ENCODE results near the gene TCOF1.

Gene TCOF1

DNA sequence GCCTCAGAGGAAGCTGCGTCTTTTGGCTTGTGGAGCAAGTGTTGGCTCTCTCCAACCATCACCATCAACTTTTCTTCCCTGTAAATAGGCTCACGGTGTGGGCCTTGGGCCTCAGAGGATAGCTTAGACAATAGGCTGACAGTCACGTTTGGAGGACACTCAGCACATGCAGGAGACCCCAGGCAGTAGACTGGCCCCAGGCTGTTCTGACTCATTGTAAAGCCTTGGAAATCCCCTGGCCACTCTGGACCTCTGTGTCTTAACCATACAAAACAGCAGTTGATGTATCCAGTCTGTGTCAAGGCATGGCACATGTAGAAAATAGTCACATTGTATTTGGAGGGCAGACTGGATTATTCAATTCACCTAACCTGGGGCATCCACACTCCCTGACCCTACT is 36.6 kb downstream of the TCOF1 start:
- DNase-seq, result peak; percentile 91

DNA sequence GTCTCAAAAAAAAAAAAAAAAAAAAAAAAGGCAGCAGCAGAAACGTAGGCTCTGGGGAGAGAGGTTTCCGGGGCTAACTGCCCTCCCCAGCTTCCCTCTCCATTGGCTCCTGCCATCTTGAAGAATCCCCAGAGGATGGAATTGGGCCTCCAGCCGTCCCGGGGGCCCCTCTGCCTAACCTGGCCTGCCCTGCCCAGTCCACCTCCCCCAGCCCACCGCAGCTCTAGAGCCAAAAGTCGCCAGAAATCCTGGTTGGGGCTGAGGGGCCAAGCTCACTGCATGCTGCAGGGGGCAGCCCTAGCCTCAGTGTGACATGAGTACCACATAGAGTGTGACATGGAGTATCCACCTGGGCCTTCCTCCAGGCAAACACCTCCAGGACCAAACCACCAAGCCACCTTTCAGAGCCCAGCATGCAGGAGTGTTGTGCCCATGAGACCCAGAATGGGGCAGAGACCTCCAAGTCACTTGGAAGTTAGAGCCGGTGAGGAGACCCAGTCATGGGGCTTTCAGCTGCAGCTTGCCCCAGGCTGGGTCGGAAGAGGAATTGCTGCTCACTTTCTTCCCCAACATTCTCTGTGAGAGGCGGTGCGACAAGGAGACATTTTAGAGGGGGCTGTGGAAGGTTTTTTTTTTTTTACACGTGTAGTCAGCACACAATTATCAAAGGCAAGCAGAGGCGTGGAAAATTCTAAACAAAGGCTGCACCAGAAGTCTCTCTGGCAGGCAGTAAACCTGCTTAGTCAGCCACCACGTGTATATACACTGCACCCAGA is 37.6 kb downstream of the TCOF1 start:
- no peak for DNase-seq

DNA sequence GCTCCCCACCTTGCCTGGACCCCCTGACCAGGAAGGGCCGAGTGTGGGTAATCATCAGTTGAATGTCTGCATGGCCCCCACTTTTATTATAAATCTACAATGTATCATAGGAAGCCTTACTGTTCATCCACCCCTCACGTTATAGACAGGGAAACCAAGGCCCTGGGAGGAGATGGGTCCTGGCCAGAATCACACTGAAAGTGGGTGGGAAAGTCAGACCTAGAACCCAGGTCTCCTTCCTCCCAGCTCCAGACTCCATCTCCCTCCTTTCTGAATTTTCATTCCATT is 38.1 kb downstream of the TCOF1 start:
- no peak for DNase-seq

DNA sequence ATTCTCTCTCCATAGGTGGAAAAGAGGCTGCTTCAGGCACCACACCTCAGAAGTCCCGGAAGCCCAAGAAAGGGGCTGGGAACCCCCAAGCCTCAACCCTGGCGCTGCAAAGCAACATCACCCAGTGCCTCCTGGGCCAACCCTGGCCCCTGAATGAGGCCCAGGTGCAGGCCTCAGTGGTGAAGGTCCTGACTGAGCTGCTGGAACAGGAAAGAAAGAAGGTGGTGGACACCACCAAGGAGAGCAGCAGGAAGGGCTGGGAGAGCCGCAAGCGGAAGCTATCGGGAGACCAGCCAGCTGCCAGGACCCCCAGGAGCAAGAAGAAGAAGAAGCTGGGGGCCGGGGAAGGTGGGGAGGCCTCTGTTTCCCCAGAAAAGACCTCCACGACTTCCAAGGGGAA is 38.8 kb downstream of the TCOF1 start:
- DNase-seq, result no peak

DNA sequence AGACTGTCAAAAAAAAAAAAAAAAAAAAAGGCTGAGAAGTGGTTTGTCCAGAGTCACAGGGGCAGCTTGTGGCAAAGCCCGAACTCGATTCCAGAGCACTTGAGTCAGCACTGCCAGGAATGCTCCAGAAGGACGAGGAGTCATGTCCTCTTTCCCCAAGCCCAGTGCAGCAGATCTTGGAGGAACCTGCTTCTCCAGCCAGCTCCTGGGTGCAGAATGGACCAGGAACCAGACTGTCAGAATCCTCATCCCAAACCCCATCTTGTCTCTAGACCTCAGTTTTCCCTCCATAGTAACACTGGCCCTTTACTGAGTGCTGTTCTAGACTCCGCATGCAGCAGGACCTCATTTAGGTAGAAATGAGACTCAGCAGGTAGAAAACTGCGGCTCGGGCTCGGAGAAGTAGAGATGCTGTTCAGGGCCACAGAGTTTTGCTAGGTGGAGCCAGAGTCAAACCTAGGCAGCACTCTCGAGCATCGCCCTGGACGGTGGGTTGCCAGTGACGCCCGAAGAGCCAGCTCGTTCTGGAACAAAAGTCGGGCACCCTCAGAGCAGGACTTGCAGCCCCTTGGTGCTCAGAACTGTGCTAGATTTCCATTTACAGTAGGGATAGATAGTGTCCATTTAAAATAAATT is 39.8 kb downstream of the TCOF1 start:
- peak; percentile 78 for DNase-seq

DNA sequence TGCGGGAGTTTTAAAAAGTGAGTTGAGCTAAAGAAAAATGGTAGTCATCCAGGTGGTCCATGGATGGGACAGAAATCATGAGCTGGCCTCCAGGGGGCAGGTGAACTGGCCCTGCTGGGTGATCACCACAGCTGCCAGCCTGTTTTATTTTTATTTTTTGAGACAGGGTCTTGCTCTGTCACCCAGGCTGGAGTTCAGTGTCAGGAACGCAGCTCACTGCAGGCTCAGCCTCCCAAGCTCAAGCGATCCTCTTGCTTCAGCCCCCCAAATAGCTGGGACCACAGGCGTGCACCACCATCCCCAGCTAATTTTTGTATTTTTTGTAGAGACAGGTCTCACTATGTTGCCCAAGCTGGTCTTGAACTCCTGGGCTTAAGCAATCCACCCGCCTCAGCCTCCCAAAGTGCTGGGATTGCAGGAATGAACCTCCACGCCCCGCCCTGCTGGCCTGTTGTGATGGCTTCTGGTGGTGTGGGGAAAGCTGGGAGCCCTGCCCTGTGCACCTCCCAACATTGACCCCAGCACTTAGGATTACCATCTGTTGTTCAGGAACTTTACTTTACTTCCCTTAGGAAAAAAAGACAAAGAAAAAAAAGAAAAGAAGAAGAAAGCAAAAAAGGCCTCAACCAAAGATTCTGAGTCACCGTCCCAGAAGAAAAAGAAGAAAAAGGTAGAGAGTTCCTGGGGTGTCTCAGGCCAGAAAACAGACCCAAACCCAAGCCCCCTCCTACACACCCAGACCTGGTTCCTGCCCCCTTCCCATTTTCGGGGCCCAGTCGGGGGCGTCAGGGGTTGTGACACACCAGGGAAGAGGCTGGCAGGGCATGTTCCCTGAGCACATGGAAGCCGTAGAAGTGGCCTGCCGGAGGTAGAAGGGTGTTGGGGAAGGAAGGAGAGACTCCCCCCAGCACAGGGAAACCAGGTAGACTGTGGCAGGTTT is 40.6 kb downstream of the TCOF1 start:
- DNase-seq, result no peak

DNA sequence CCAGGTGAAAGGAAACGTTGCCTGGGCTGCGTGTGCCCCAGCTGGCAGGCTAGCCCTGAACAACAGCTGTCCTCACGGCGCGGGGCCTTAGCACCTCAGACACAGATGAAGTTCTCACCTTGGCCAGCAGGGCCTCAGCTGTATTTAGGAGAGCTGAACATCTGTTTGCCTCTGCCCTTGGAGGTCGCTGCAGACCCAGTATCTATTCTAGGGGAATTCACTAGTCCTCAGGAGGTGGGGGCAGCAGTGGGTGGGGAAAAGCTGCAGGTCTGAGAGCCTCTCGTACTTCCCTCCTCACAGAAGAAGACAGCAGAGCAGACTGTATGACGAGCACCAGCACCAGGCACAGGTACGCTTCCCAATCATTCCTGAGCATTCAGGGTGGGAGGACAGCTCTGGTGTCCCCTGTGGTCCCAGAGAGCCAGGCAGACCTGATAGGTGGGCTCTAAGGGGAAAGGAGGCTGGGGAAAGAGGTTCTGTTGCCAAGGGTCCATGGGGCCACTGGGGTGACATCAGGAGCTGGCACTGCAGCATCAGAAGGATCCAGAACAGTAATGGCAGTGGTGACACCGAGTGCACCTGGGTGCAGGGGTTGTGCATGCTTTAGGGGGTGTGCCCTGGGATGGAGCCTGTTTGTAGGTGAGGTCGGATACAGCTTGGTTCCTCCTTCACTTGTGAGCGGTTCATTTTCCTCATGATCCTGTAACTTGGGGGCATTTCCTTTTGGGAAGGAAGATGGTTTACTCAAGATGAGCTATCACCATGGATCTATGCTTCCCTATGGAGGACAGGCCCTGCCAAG is 41.4 kb downstream of the TCOF1 start:
- DNase-seq, result no peak

DNA sequence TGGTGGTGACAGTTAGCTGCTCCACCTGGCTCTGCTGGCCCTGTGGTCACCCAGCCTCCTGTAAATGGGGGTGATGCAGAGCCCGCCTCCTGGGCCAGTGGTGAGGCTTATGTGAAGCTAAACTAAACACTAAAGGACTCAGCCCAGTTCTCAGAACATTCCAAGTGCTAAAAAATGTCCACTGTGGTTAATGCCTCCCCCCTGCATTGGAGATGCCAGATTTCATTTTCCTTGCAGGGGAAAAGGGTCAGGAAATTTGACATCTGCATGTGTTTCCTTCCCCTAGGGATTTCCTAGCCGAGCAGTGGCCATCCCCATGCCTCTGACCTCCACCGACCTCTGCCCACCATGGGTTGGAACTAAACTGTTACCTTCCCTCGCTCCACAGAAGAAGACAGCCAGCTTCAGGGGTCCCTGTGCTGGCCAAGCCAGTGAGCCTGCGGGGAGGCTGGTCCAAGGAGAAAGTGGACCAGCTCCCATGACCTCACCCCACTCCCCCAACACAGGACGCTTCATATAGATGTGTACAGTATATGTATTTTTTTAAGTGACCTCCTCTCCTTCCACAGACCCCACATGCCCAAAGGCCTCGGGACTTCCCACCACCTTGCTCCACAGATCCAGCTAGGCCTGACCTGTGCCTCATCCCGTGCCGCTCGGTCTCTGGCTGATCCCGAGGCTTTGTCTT is 42.2 kb downstream of the TCOF1 start:
- peak; percentile 39 for DNase-seq

DNA sequence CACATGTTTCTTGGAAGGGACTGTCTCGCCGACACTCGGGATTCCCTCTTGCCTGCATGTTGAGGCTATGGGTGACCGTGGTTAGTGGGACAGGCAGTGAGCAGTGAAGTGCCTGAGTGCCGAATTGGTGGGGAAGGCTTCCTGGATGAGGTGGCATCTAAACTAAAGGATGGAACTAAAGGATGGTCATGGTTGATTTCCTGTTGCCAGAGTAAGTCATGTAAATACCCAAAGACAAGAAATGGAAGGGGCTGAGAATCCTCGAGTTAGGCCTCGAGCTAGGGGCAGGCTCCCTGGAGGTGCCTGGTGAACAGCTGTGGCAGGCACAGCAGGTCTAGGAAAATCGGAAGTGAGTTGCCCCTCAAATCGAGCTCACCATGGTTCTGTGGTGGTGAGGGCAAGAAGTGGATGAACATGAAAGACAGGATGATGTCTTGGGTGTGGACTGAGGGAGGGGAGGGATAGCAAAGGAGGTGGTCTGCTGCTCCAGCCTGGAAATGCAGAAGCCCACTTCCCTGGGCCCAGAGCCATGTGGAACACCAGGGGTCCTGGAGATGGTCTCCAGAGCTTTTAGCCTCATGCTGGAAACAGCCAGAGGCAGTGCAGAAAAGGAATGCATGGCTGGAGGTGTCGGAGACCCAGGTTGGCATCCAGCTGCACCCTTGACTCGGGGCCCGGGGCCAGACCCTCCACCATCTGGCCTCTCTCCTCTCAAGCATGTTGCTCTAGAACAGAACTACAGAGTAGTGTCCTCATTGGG is 43.0 kb downstream of the TCOF1 start:
- no peak for DNase-seq

DNA sequence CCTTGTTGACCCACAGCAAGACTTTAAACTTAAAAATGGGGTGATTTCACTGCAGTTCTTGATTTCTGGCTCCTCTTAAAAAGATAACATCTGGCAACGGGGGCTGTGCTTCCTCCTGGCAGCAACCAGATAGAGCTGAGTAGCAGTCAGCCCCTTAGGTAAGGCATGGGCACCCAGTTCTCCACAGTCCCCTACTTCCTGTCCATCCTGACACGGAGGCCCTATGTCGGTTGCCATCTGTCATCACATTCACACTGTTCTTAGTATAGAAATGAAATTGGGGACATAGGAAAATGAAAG is 43.5 kb downstream of the TCOF1 start:
- no peak for DNase-seq

DNA sequence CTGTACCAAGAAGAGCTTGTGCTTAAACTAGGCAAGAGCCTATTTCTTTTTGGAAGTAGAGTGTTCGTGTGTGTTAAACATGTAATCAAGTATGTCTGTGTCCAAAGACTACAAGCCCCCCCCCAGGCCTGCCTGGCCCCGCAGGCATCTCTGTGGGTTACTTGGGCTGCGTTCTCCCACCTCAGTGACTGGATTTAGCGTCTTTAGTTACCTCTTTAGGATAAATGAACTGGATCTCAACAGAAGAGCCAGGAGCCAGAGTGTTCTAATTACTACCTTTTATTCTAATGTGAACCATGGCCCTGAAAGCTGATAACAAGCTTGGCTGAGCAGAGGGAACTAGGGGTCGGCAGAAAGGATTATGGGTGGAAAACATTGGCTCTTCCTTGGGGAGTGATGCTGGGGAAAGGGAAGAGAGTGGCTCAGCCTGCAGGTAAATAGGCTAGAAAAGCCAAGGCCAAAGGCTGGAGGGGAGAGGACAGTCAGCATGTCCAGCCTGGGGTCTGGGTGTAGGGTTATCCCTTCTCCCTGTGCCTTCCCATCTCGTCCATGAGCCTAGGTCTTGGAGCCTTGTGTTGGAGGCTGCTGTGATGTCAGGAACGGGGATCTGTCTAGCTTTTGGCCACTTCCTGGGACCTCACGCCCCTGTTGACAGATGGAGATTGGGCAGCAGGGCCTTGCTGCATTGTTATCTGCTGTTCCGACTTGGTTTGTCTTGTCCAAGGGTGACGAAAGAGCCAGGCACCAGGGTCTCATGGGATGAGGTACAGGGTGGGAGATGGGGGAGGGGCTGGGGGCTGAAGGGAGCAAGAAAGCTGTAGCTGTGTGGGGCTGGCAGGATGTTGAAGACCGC is 44.1 kb downstream of the TCOF1 start:
- DNase-seq, result no peak

DNA sequence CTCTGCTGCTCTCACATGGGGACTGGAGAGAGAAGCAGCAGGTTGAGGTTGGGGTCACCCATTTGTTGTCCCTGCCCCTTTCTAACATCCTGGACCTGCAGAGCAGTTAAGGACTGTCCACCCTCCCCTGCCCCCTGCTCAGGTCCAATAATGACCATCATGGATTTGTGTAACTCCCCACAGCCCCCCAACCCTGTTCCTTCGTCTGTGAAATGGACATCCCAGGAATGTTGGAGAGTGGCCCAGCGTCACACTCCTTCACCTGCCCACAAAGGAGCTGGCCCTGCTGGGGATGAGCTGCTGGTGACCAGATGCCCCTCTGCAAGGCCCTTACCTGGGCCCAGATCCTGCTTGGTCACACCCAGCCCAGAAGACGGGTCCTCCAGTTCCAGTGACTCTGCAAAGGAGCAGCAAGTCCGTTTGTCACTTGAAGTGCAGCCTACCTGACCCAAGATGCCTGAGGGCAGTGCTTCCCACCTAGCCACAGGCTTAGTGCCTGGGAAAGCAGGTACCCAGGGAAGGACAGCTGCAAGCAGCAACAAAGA is 44.8 kb downstream of the TCOF1 start:
- no peak for DNase-seq

DNA sequence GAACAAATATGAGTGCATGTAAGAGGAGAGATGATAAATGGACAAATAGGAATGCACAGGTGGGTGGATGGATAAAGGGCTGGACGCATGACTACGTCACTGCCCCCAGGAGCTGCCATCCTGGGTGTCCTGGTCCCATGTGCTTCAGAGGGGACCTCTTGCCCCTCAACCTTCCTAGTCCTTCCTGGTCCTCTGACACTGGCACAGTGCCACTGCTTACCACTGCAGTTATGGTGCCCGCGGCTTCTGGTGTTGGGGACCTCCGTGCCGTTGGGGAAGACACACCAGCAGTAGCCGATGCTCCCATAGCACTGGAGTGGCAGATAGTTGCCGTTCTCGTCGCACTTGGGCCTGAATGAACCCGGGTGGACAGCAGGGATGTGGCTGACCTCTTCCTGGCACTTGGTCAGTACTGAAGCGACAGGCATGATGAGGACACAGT is 45.4 kb downstream of the TCOF1 start:
- DNase-seq, result no peak

DNA sequence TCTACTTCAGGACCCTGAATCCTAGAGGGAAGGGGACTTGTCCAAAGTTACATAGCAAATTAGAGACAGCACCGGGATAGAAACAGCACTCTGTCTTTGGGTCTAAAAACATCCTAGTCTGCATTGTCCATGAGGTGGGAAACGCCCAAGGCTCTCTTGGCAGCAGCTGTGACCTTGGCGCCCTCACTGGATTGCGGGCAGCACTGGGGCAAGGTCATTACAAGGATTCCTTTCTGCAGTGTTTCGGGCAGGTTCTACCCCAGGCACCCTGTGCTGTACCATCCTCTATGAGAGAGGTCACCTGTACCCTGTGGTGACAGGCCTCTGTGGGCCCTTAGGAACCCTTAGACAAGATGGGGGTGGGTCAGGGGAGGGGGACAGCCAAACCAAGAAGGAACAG is 46.6 kb downstream of the TCOF1 start:
- DNase-seq, result no peak

DNA sequence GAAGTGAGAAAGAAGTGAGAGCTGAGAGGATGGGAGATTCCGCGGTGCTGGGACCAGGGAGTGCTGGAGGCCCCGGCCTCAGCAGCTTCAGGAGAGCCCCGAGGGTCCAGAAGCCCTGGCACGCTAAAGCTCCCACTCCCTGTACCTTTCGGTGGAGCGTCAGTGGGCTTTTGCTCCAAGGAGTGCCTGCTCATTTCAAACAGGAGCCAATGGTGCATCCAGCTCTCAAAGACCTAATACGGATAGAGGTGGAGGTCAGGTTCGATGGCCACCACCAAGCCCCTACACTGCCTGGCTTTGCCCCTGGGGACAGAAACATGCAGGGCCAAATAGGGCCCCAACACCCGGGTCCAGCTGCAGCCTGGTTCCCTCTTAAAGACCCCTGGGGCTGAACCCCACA is 47.0 kb downstream of the TCOF1 start:
- no peak for DNase-seq

DNA sequence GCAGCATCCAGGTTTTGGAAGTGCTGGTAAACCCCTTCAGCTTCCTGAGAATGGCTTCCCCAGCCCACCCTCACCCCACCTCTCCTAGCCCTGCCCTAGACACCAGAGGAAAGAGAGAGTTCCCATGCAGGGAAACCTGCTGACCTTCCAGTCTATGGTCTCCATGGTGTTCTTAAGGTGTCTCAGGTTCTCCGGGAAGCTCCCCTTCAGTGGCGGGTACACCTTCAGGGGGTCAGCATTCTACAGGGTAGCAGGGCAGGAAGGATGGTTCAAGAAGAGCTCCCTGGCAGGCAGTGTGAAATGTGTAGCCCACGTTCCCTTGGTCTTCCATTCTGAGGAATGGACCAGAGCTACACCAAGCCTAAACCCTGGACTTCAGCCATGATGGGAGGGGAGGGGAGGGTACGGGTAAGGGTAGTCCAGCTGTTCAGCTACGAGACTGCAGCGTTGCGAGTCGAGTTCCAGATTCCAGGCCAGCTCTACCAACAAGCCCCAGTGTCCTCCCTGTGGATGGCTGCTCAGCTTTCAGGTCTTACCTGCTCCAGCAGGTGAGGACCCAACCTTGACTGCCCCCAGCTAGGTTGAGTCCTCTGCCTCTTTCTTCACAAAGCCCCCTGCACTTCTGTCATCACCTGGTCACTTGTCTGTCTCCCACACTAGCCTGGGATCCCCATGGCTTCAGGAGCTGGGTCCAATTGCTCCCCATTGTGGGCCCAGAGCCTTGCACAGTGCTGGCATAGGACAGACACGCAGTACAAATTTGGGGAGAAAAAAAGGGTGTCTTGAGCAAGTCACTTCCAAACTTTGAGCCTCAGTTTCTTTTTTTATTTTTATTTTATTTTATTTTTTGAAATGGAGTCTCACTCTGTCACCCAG is 47.7 kb downstream of the TCOF1 start:
- DNase-seq, result no peak

DNA sequence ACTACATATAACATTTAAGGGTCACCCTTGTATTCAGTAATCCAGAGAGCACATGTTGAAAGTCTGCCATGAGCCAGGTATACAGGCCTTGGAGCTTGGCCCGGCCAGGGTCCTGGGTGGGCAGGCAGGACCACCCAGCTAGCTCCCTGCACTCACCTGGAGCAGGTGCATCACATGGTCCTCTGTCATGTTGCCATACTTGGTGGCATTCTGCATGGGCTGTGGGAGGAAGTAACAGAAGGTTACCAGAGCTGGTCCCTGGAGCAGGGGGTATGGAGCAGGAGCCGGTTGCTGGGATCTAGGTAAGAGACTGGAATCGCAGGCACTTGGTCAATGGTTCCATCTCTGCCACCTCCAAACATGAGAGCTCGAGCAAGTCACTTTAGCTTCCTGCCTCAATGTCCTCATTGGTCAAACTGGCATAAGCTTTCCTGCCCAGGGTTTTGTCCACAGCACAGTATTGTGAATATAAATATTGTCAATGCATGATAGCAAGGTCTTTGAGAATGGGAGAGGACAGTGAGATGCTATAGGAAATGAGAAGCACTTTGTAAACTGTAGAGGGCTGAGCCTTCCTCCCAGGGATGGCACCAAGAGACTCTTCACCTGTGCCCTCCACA is 48.7 kb downstream of the TCOF1 start:
- DNase-seq, result no peak

DNA sequence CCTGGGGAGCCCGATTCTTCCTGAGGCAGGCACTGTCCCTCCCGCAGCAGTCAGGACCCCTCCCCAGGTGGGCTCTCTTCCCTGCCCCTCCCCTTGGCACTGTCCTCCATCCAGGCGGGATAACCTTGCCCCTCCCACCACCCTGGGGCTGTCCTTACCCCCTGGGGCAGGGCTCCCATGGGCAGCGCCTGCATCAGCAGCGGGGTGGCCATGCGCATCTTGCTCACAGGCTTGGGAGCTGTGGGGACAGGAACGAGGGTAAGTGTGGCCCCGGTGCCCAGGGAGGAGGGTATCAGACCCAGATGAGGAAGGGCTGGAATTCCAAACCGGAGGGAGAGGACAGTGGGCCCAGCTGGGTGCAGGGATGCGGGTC is 49.2 kb downstream of the TCOF1 start:
- DNase-seq, result no peak

DNA sequence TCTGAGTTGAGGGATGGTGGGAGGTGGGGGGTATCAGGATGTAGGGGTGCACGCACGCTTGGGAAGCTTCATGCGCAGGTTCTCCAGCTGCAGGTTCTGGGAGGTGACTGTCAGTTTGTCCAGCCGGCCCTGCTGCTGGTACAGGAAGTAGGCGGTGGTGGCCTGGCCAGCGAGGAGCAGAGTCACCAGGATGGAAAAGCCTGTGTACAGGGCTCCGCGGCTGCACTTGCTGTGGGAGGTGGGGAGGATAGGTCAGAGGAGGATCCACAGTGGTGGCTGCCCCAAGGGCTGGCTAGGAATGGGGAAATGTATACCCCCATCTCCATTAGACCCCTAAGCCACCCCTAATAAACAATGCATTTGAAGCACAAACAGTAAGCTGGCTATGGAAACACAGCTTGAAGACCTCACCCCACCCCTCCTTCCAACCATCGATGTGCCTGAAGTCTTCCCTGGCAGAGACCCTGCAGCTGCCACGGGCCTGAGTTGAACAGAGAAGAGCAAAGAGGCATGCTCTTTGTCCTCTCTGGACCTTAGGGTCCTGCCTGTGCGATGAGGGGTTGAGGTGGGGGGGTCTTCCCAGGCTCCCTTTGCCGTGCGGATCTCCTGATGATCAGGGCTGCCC is 49.7 kb downstream of the TCOF1 start:
- DNase-seq, result no peak
